ENCODE data around the gene BCKDHB.
A peak's percentile ranks its signal among the peaks of the same experiment; 100 is the strongest.

BCKDHB gene

DNA sequence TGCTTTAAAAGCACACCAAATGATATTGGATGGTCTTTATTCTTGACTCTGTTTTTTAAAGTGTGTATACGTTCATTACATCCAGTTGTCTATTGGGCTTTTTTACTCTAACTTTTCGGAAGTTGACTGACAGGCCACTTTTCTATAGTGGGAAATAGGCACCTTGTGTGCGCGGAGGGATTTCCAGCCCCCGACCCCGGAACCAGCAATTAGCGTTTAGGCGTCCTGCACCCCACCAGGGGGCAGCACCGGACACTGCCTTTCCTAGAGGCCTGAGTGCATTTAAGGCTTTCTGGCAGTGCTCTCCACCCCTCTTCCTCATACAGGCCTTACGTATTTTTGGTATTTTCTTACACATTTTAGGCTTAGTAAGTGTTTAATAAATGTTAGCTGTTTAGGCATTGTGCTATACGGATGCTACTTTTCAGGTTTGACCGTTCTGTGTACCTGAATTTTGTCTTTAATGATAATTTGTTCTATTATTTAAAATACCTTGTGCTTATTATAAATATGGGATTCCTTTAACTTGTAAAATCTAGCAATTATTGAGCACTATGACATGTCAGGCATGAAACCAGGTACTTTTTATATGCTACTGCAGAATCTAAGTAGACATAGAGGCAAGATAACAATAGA lies 231.8 kb downstream of the BCKDHB start:
- peak; percentile 41 to 49 (median 48) for DNase-seq
- no peak overlapping the region for H3K4me3 Mint-ChIP-seq
- no peaks in the 10 kb centered on the region for H3K9me3 Mint-ChIP-seq
- H3K36me3 Mint-ChIP-seq (ENCODE audit: insufficient read depth) = no peaks in the 10 kb centered on the region
- no peaks in the 10 kb centered on the region for H3K4me1 Mint-ChIP-seq (ENCODE audit: low read depth in 2 of 2)
- no peaks in the 10 kb centered on the region for H3K27me3 Mint-ChIP-seq
- no peak overlapping the region for H3K27ac Mint-ChIP-seq
- peak; percentile 71 for ATAC-seq (replicated peaks)

DNA sequence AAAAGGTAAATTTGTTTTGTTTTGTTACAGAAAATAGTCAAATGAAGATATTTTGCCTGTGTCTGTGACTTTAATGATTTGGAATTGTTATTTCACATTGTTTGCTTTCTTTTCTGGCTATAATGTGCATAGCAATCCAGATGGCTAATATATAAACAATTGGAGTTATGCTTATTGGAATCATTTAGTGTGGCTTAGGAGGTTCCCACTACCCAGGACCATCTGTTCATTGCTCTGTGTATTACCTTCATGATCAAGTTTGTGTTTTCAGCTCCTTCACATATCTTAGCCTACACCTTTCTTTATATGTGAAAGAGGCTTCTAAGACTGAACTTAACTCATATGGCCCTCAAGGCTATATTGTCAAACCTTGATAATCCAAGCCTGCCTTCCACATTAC lies 232.9 kb downstream of the BCKDHB start:
- DNase-seq (no peak), ATAC-seq (replicated peaks) (no peak)
- no peak overlapping the region for H3K27ac Mint-ChIP-seq
- H3K4me1 Mint-ChIP-seq (ENCODE audit: low read depth in 2 of 2) = no peaks in the 10 kb centered on the region
- no peaks in the 10 kb centered on the region for H3K27me3 Mint-ChIP-seq
- H3K9me3 Mint-ChIP-seq = no peaks in the 10 kb centered on the region
- H3K4me3 Mint-ChIP-seq = no peak overlapping the region
- H3K36me3 Mint-ChIP-seq (ENCODE audit: insufficient read depth) = peaks cover 4% of the 10 kb centered on the region

DNA sequence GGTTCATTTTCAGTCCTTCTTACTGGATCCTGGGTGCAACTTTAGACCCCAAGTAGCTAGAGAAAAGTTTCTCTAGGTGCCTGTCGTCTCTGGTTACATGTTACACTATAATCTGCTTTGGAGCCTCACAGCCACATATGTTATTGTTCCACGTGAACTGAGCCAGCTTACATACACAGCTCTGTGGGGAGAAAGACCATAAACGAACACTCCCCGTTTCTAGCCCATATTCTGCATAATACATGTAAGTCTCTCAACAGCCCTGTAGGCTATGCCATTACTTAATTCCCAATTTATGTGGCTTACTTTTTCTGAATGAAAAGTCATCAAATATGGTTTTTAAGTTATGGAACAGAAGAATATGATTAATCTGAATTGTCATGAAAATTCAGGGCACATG lies 233.8 kb downstream of the BCKDHB start:
- no peak for ATAC-seq (replicated peaks)
- H3K27ac Mint-ChIP-seq = no peak overlapping the region
- H3K4me3 Mint-ChIP-seq = no peak overlapping the region
- no peaks in the 10 kb centered on the region for H3K9me3 Mint-ChIP-seq
- no peak for DNase-seq
- H3K36me3 Mint-ChIP-seq (ENCODE audit: insufficient read depth) = peaks cover 4% of the 10 kb centered on the region
- no peaks in the 10 kb centered on the region for H3K27me3 Mint-ChIP-seq
- H3K4me1 Mint-ChIP-seq (ENCODE audit: low read depth in 2 of 2) = no peaks in the 10 kb centered on the region

DNA sequence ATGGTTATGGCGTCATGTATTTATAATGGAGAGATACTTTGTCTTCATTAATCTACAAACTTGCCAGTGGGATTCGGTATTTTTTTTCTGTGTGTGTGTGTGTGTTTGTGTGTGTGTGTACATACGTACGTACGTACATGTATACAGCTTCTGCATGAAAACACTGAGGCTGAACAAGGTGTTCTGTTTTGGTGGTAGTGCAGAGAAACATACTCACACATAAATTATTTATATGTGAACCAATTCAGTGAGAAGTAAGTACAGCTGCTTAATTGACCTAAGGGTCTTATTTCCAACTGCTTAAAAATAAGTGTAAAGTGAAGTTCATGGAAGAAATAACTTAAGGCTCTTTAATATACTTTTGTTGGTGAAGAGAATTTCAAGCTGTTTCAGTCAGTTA lies 234.2 kb downstream of the BCKDHB start:
- DNase-seq (no peak), ATAC-seq (replicated peaks) (no peak)
- Mint-ChIP-seq H3K9me3 (no peaks in the 10 kb centered on the region), H3K4me3 (no peak overlapping the region), H3K36me3 (ENCODE audit: insufficient read depth) (peaks cover 4% of the 10 kb centered on the region), H3K27ac (no peak overlapping the region), H3K27me3 (no peaks in the 10 kb centered on the region), H3K4me1 (ENCODE audit: low read depth in 2 of 2) (no peaks in the 10 kb centered on the region)

DNA sequence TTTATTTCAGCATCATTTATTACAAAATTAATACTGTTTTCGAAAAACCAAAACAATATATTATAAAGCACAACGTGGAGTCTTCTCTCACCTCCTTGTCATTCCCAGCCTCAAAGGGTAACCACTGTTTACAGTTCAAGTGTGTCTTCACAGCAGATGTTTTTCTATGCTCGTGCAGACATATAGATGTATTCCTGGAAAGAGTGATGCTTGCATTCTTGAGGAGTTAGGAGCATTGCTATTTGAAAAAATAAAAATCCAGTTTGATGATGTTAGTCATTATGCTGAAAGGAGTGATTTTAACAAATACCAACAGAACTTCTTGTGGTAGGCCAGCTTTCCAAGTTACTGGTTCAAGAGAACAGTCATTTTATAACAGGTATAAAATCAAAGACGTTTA lies 234.9 kb downstream of the BCKDHB start:
- no peak overlapping the region for H3K4me3 Mint-ChIP-seq
- no peak overlapping the region for H3K27ac Mint-ChIP-seq
- H3K27me3 Mint-ChIP-seq = no peaks in the 10 kb centered on the region
- H3K4me1 Mint-ChIP-seq (ENCODE audit: low read depth in 2 of 2) = no peaks in the 10 kb centered on the region
- H3K9me3 Mint-ChIP-seq = no peaks in the 10 kb centered on the region
- peaks cover 4% of the 10 kb centered on the region for H3K36me3 Mint-ChIP-seq (ENCODE audit: insufficient read depth)
- ATAC-seq (replicated peaks) (no peak), DNase-seq (no peak)

DNA sequence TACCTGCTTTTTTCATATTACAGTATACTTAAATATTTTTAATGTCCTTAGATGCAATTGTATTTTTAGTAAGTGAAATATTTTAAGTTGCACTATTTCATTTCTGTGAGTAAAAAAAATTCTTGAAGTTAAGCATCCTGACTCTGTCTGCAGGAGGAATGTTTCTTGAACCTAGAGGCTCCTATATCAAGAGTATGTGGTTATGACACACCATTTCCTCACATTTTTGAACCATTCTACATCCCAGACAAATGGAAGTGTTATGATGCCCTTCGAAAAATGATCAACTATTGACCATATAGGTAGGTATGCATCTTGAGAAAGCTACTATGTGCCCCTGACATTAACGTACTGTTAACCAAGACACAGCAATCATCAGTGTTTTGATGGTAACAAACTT lies 237.0 kb downstream of the BCKDHB start:
- Mint-ChIP-seq H3K27me3 (no peaks in the 10 kb centered on the region), H3K36me3 (ENCODE audit: insufficient read depth) (peaks cover 4% of the 10 kb centered on the region), H3K4me1 (ENCODE audit: low read depth in 2 of 2) (no peaks in the 10 kb centered on the region), H3K9me3 (no peaks in the 10 kb centered on the region), H3K27ac (no peak overlapping the region), H3K4me3 (no peak overlapping the region)
- ATAC-seq (replicated peaks) (no peak), DNase-seq (no peak)

DNA sequence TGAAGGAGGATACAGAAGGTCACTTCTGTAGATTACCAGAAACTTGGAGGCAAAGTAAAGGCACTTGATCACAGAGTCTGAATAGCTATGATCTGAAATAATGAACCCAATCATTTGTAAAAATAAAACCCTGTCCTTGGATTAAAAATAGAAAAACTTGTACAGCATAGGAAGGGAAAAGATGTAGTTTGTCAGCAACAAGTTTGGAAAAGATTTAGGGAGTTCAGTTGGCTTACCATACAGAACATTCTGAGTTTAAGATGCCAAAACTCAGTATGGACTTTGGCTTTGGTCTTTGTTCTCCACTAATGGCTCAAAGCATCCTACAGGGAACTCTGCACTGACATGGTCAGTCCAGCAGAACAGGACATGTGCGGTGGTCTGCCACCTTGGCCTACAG lies 240.6 kb downstream of the BCKDHB start:
- no peaks in the 10 kb centered on the region for H3K9me3 Mint-ChIP-seq
- no peak overlapping the region for H3K27ac Mint-ChIP-seq
- H3K36me3 Mint-ChIP-seq (ENCODE audit: insufficient read depth) = peaks cover 4% of the 10 kb centered on the region
- H3K27me3 Mint-ChIP-seq = no peaks in the 10 kb centered on the region
- H3K4me3 Mint-ChIP-seq = no peak overlapping the region
- DNase-seq (no peak), ATAC-seq (replicated peaks) (no peak)
- no peaks in the 10 kb centered on the region for H3K4me1 Mint-ChIP-seq (ENCODE audit: low read depth in 2 of 2)

DNA sequence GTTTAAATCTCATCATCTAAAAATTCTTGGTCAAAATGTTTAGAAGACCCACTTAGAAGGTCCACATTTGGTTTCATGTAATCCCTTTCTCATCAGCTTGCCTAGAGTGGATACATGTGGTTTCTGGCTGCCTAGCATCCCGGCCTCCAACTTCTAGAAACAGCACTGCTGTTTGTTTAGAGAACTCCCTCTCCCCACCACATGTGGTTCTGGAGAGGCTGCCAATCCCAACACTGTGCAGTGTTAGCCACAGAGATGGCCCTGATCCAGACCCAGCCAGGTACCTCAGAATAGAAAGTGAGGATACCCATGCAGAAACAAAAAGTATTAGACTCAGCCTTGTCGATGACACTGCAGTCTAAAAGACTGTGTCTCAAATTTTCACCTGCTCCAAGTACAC lies 241.8 kb downstream of the BCKDHB start:
- H3K36me3 Mint-ChIP-seq (ENCODE audit: insufficient read depth) = peaks cover 4% of the 10 kb centered on the region
- DNase-seq (no peak), ATAC-seq (replicated peaks) (no peak)
- no peaks in the 10 kb centered on the region for H3K27me3 Mint-ChIP-seq
- H3K9me3 Mint-ChIP-seq = no peaks in the 10 kb centered on the region
- H3K4me3 Mint-ChIP-seq = no peak overlapping the region
- no peak overlapping the region for H3K27ac Mint-ChIP-seq
- H3K4me1 Mint-ChIP-seq (ENCODE audit: low read depth in 2 of 2) = no peaks in the 10 kb centered on the region

DNA sequence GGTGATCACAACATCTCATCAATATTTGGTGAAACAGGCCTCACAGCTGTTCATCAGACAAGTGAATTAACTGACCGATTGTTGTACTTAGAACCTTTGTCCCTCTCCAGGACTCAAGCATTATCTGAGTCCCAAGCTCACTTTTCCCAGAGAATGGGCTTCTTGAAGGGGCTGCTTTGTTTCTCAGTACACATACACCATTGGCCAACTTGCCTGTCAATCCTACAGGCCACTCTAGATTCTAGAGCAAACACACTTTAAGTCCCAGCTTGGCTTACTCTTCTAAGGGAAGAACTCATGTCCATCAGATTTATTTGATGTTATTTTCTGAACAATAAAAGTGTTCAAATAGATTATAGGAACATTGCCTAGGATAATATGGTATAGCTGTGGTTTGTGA lies 249.5 kb downstream of the BCKDHB start:
- DNase-seq (no peak), ATAC-seq (replicated peaks) (no peak)
- Mint-ChIP-seq H3K4me3 (no peak overlapping the region), H3K36me3 (ENCODE audit: insufficient read depth) (no peaks in the 10 kb centered on the region), H3K27me3 (no peaks in the 10 kb centered on the region), H3K9me3 (no peaks in the 10 kb centered on the region), H3K27ac (no peak overlapping the region), H3K4me1 (ENCODE audit: low read depth in 2 of 2) (no peaks in the 10 kb centered on the region)

DNA sequence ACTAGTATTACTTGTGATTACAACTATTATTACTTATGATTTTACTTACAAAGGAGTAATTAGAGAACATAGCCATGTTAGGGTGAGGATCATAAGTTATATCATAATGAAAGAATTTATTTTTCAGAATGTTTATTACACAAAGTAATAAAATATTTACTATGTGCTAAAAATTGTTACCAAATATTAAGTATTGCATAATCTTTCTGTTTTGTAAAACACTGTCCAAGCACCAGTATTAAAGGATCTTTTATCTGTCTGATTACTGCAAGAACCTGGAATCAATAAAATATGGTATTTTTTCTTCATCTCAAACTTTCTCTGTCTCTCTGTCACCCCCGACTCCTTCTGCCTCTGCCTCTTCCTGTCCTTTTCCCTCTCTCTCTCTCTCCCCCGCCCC lies 250.1 kb downstream of the BCKDHB start:
- no peaks in the 10 kb centered on the region for H3K36me3 Mint-ChIP-seq (ENCODE audit: insufficient read depth)

DNA sequence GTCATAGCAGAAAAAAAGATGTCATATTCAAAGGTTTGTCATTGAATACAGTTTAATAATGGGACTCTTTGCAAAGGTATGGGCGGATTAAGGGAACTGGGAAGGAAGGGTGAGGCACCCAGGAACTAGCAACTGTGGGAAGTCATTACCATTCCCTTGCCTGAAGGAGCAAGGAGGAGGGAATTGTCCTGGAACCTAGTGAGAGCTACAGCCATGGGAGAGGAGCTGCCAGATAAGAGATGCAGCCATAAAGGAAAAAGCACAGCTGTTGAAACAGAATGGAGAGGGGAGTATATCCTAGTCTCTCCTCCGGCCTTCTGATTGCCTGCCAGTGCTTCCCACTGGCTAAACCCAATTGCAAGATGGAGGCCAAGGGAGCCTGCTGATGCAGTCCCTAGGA lies 250.6 kb downstream of the BCKDHB start:
- no peaks in the 10 kb centered on the region for H3K27me3 Mint-ChIP-seq

More for the DNA sequence above, 250.1 kb downstream of the BCKDHB start:
- H3K27ac Mint-ChIP-seq = no peak overlapping the region
- no peaks in the 10 kb centered on the region for H3K27me3 Mint-ChIP-seq
- no peak for DNase-seq
- no peak overlapping the region for H3K4me3 Mint-ChIP-seq
- H3K9me3 Mint-ChIP-seq = no peaks in the 10 kb centered on the region
- no peaks in the 10 kb centered on the region for H3K4me1 Mint-ChIP-seq (ENCODE audit: low read depth in 2 of 2)
- ATAC-seq (replicated peaks) = no peak

DNA sequence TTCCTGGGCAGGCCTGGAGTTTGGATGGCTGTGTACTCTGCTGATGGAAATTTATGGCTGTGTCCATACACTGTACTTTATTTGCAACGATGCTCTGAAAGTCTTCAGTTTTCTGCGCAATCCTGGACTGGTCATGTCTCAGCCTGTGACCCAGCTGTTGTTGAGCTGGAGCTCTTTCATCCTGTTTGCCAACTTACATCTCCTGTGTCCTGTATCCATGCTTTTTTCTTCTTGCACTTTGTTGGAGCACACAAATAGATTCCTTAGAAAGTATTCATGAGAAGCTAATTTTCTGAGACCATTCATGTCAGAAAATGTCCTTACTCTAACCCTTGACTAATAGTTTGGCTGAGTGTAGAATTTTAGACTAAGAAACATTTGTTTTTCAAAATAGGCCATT lies 251.2 kb downstream of the BCKDHB start:
- DNase-seq (no peak), ATAC-seq (replicated peaks) (no peak)
- Mint-ChIP-seq H3K27ac (no peak overlapping the region), H3K36me3 (ENCODE audit: insufficient read depth) (no peaks in the 10 kb centered on the region), H3K27me3 (no peaks in the 10 kb centered on the region), H3K9me3 (no peaks in the 10 kb centered on the region), H3K4me1 (ENCODE audit: low read depth in 2 of 2) (no peaks in the 10 kb centered on the region), H3K4me3 (no peak overlapping the region)

More for the DNA sequence above, 250.6 kb downstream of the BCKDHB start:
- H3K36me3 Mint-ChIP-seq (ENCODE audit: insufficient read depth) = no peaks in the 10 kb centered on the region
- no peak overlapping the region for H3K27ac Mint-ChIP-seq
- DNase-seq = no peak
- no peaks in the 10 kb centered on the region for H3K9me3 Mint-ChIP-seq
- ATAC-seq (replicated peaks) = no peak
- no peaks in the 10 kb centered on the region for H3K4me1 Mint-ChIP-seq (ENCODE audit: low read depth in 2 of 2)
- H3K4me3 Mint-ChIP-seq = no peak overlapping the region

DNA sequence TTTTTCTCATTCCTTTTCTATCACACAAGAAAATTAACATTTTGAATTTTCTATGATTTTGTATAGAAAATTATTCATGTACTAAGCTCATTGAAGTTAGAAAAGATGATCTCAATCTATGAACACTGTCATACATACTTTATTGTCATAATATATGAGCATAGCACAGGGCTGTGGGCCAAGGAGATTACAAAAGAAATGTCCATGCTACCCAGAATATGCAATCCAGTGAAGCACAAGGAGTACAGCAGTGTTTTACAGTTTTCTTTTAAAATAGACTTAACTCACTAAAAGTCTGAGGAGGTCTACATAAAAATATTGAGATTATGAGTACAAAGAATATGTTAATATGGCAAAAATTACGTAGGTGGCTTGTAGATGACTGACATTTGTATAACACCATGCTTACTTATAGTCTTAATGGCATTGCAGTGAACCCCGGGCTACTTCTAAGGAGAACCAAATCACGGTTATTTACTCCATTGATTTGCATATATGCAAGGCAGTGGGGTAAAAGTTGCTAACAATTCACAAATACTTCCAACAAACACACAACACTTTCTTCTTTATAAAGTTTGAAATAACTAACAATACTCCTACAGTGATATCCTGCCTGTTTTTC lies 257.1 kb downstream of the BCKDHB start:
- H3K36me3 Mint-ChIP-seq (ENCODE audit: insufficient read depth) = no peaks in the 10 kb centered on the region

DNA sequence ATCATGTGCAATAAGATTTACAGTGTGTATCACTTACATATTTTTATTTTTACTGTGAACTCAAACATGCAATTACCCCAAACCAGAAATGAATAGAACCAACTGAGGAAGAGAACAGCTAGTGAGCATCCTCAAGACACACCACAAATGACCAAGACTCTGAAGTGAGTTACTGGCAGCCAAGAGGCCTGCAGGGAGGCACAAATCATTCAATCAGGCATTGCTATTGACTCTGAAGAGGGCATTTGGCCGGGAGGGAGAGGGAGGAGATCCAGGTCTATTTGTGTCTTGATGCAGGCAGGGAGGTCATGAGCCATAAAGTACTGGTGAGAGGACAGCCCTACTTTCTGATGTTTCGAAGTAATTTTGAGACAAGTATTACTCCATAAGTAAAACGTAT lies 257.7 kb downstream of the BCKDHB start:
- DNase-seq (no peak), ATAC-seq (replicated peaks) (no peak)
- no peaks in the 10 kb centered on the region for H3K4me1 Mint-ChIP-seq (ENCODE audit: low read depth in 2 of 2)
- H3K27me3 Mint-ChIP-seq = no peaks in the 10 kb centered on the region
- H3K27ac Mint-ChIP-seq = no peak overlapping the region
- H3K4me3 Mint-ChIP-seq = no peak overlapping the region
- no peaks in the 10 kb centered on the region for H3K36me3 Mint-ChIP-seq (ENCODE audit: insufficient read depth)
- peaks cover 0 to 2% of the 10 kb centered on the region in 2 donors for H3K9me3 Mint-ChIP-seq

More for the DNA sequence above, 257.1 kb downstream of the BCKDHB start:
- ATAC-seq (replicated peaks) = no peak
- Mint-ChIP-seq H3K27ac (no peak overlapping the region), H3K4me3 (no peak overlapping the region), H3K9me3 (peaks cover 0 to 2% of the 10 kb centered on the region in 2 donors), H3K27me3 (no peaks in the 10 kb centered on the region), H3K4me1 (ENCODE audit: low read depth in 2 of 2) (no peaks in the 10 kb centered on the region)
- no peak for DNase-seq

All from effector memory CD8-positive, alpha-beta T cell (primary cell).